ENCODE data around the gene KCTD7. TPM values are rescaled to one million over a fixed set of nuclear protein-coding genes. Genes with fewer than 3 reads are reported as not detected.
"Not testable (repeated sequence)": the region's sequence is repeated elsewhere in the genome, so short reads cannot be mapped to it uniquely, and the experiment has no call there.

KCTD7 gene
- total and polyA plus RNA-seq, 3 donors from 2014 or later, result 36.1 to 71.7 (median 62.4) TPM

GRCh38 chr7:66602159-66602558 is 26.5 kb upstream of the KCTD7 start:
- WGBS, 2 donors, result 87 to 96% methylated on average over 3 of the region's 3 CpGs
- no peak for TF ChIP-seq POLR2A (IDR thresholded peaks at IDR 0.05)
- no peak for TF ChIP-seq CTCF (IDR thresholded peaks at IDR 0.05)
- DNase-seq, result no peak
- H3K4me1 ChIP-seq, result no peaks in the 10 kb centered on the region
- H3K27me3 ChIP-seq, result no peaks in the 10 kb centered on the region
- no peaks in the 10 kb centered on the region for H3K9me3 ChIP-seq
- no peak overlapping the region for H3K4me3 ChIP-seq
- intact Hi-C loops (cut with DNase I; ENCODE audit: low total_unique reads), result no loop called here
- no peaks in the 10 kb centered on the region for H3K36me3 ChIP-seq (ENCODE audit: low read depth, missing control alignments)
- H3K27ac ChIP-seq, result no peak overlapping the region

GRCh38 chr7:66604198-66604597 is 24.5 kb upstream of the KCTD7 start:
- H3K27me3 ChIP-seq, result no peaks in the 10 kb centered on the region
- WGBS, 2 donors, result 88 to 100% methylated on average over 1 of the region's 1 CpG
- TF ChIP-seq CTCF (IDR thresholded peaks at IDR 0.05) (no peak), POLR2A (IDR thresholded peaks at IDR 0.05) (no peak)
- no peak overlapping the region for H3K4me3 ChIP-seq
- H3K9me3 ChIP-seq, result no peaks in the 10 kb centered on the region
- H3K27ac ChIP-seq, result no peak overlapping the region
- H3K36me3 ChIP-seq (ENCODE audit: low read depth, missing control alignments), result no peaks in the 10 kb centered on the region
- intact Hi-C loops (cut with DNase I; ENCODE audit: low total_unique reads), result no loop called here
- DNase-seq, result no peak
- H3K4me1 ChIP-seq, result no peaks in the 10 kb centered on the region

- intact Hi-C loops (cut with DNase I; ENCODE audit: low total_unique reads), result not testable (repeated sequence)
These were observed 22.0 kb upstream of the KCTD7 start for GRCh38 chr7:66606540-66607291.

GRCh38 chr7:66609176-66609575 is 19.5 kb upstream of the KCTD7 start:
- H3K4me1 ChIP-seq, result no peaks in the 10 kb centered on the region
- no peaks in the 10 kb centered on the region for H3K27me3 ChIP-seq
- H3K36me3 ChIP-seq (ENCODE audit: low read depth, missing control alignments), result no peaks in the 10 kb centered on the region
- no peak for DNase-seq
- intact Hi-C loops (cut with DNase I; ENCODE audit: low total_unique reads), result no loop called here
- no peak overlapping the region for H3K4me3 ChIP-seq
- H3K9me3 ChIP-seq, result no peaks in the 10 kb centered on the region
- no peak overlapping the region for H3K27ac ChIP-seq
- TF ChIP-seq CTCF (IDR thresholded peaks at IDR 0.05) (no peak), POLR2A (IDR thresholded peaks at IDR 0.05) (no peak)
- WGBS, 2 donors, result 59 to 72% methylated on average over 3 of the region's 3 CpGs

More at GRCh38 chr7:66606540-66607291, 22.0 kb upstream of the KCTD7 start:
- not testable (repeated sequence) for H3K9me3 ChIP-seq; H3K4me1 ChIP-seq; H3K27ac ChIP-seq; DNase-seq; H3K4me3 ChIP-seq; H3K36me3 ChIP-seq (ENCODE audit: low read depth, missing control alignments); H3K27me3 ChIP-seq
- WGBS, 2 donors, result 68 to 81% methylated on average over 34 of the region's 34 CpGs

GRCh38 chr7:66614596-66614995 is 14.1 kb upstream of the KCTD7 start:
- 75 to 79% methylated on average over 4 to 33 of the region's 33 CpGs for WGBS, 2 donors
- H3K9me3 ChIP-seq; H3K36me3 ChIP-seq (ENCODE audit: low read depth, missing control alignments); DNase-seq; H3K27me3 ChIP-seq; H3K27ac ChIP-seq; H3K4me1 ChIP-seq; intact Hi-C loops (cut with DNase I; ENCODE audit: low total_unique reads): not testable (repeated sequence)
- H3K4me3 ChIP-seq, result peak overlapping the region in 1 of 2 donors; percentile 5

- H3K27ac ChIP-seq, result no peak overlapping the region
- TF ChIP-seq CTCF (IDR thresholded peaks at IDR 0.05) (no peak), POLR2A (IDR thresholded peaks at IDR 0.05) (no peak)
- intact Hi-C loops (cut with DNase I; ENCODE audit: low total_unique reads), result no loop called here
- DNase-seq, result no peak
- no peaks in the 10 kb centered on the region for H3K9me3 ChIP-seq
- H3K4me1 ChIP-seq, result no peaks in the 10 kb centered on the region
- H3K4me3 ChIP-seq, result no peak overlapping the region
- no peaks in the 10 kb centered on the region for H3K27me3 ChIP-seq
- WGBS, 2 donors, result 77 to 94% methylated on average over 1 of the region's 1 CpG
- H3K36me3 ChIP-seq (ENCODE audit: low read depth, missing control alignments), result no peaks in the 10 kb centered on the region
These were observed 13.0 kb upstream of the KCTD7 start for GRCh38 chr7:66615699-66616098.
